ENCODE data around the gene HLA-DMA.
"Not testable (repeated sequence)": the region's sequence is repeated elsewhere in the genome, so short reads cannot be mapped to it uniquely, and the experiment has no call there.

The HLA-DMA gene

GRCh38 chr6:32954986-32955802, 2.3 kb upstream of the HLA-DMA start:
- DNase-seq (ENCODE audit: low spot score) = no peak

- no peak for DNase-seq (ENCODE audit: low spot score)
These were observed 1.4 kb upstream of the HLA-DMA start for GRCh38 chr6:32954267-32954666.

- no peak for DNase-seq (ENCODE audit: low spot score)
These were observed 878 bp upstream of the HLA-DMA start for GRCh38 chr6:32953775-32954174.

- no peak for DNase-seq (ENCODE audit: low spot score)
These were observed 2.4 kb downstream of the HLA-DMA start for GRCh38 chr6:32950449-32950848.

- no peak for DNase-seq (ENCODE audit: low spot score)
These were observed 2.9 kb downstream of the HLA-DMA start for GRCh38 chr6:32950010-32950409.

GRCh38 chr6:32949113-32949512, 3.8 kb downstream of the HLA-DMA start:
- DNase-seq (ENCODE audit: low spot score) = no peak

GRCh38 chr6:32947552-32948465, 5.1 kb downstream of the HLA-DMA start:
- DNase-seq (ENCODE audit: low spot score) = no peak

- no peak for DNase-seq (ENCODE audit: low spot score)
These were observed 6.0 kb downstream of the HLA-DMA start for GRCh38 chr6:32946893-32947292.

- DNase-seq (ENCODE audit: low spot score) = no peak
These were observed 6.9 kb downstream of the HLA-DMA start for GRCh38 chr6:32945953-32946352.

GRCh38 chr6:32945108-32945760, 7.7 kb downstream of the HLA-DMA start:
- no peak for DNase-seq (ENCODE audit: low spot score)

GRCh38 chr6:32943864-32944649, 8.8 kb downstream of the HLA-DMA start:
- DNase-seq (ENCODE audit: low spot score) = no peak

GRCh38 chr6:32942555-32943123, 10.3 kb downstream of the HLA-DMA start:
- not testable (repeated sequence) for DNase-seq (ENCODE audit: low spot score)

- no peak for DNase-seq (ENCODE audit: low spot score)
These were observed 11.6 kb downstream of the HLA-DMA start for GRCh38 chr6:32941214-32941768.

GRCh38 chr6:32940656-32941213, 12.2 kb downstream of the HLA-DMA start, which contains the start of gene HLA-DMB:
TSS of gene HLA-DMB (minus strand) at chr6:32941028. CDS start at chr6:32940807, 221 bp downstream.
- DNase-seq (ENCODE audit: low spot score) = peak; percentile 63

- DNase-seq (ENCODE audit: low spot score) = no peak
These were observed 14.4 kb downstream of the HLA-DMA start for GRCh38 chr6:32938494-32938893.

GRCh38 chr6:32937230-32937633, 15.7 kb downstream of the HLA-DMA start:
- DNase-seq (ENCODE audit: low spot score) = no peak

GRCh38 chr6:32936239-32937152, 16.4 kb downstream of the HLA-DMA start:
- no peak for DNase-seq (ENCODE audit: low spot score)

- DNase-seq (ENCODE audit: low spot score) = no peak
These were observed 17.2 kb downstream of the HLA-DMA start for GRCh38 chr6:32935551-32936238.

GRCh38 chr6:32933661-32934085, 19.2 kb downstream of the HLA-DMA start:
- peak; percentile 72 for DNase-seq (ENCODE audit: low spot score)
